HFF-Myc (cell line): ENCODE results near the gene RSBN1L.

ENCODE experiments used
- DNase-seq: peaks from one replicate; pipeline ENCODE4 v3.0.0-alpha.2; 2011; ENCODE audit warnings: low read depth; ENCODE audit errors: extremely low read depth
- H3K4me3 ChIP-seq: replicated peaks from 2 replicates; pipeline ENCODE4 v1.5.1; 2011; ENCODE audit warnings: low read depth, mild to moderate bottlenecking, control low read depth, low read length
- TF ChIP-seq, protein P1 (sequence below): IDR thresholded peaks from 2 replicates; pipeline ENCODE4 v1.5.1; 2012; ENCODE audit warnings: mild to moderate bottlenecking, low read depth, low read length, control low read depth; ENCODE audit errors: missing control alignments

RSBN1L gene

DNA sequence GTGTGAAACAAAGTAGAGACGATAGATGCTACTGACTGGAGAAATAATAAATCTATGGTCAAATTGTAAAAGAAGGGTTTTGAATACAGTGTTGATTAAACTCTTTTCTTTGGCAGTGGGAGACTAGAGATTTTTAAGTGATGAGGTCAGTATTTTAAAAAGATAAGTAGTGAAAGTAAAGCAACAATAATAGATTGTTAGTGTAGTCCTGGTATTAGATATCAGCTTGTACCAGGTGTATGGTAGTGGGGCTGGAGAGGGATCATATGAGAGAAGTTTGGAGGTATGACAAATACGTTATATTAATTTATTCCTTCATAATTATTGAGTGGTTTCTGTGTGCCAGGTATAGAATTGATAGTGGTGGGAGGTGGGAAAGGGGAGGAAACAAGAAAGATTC lies 127.5 kb downstream of the RSBN1L start:
- DNase-seq: no peak
- H3K4me3 ChIP-seq: no peak overlapping the region
- TF ChIP-seq, protein P1, sequence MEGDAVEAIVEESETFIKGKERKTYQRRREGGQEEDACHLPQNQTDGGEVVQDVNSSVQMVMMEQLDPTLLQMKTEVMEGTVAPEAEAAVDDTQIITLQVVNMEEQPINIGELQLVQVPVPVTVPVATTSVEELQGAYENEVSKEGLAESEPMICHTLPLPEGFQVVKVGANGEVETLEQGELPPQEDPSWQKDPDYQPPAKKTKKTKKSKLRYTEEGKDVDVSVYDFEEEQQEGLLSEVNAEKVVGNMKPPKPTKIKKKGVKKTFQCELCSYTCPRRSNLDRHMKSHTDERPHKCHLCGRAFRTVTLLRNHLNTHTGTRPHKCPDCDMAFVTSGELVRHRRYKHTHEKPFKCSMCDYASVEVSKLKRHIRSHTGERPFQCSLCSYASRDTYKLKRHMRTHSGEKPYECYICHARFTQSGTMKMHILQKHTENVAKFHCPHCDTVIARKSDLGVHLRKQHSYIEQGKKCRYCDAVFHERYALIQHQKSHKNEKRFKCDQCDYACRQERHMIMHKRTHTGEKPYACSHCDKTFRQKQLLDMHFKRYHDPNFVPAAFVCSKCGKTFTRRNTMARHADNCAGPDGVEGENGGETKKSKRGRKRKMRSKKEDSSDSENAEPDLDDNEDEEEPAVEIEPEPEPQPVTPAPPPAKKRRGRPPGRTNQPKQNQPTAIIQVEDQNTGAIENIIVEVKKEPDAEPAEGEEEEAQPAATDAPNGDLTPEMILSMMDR: no peak

DNA sequence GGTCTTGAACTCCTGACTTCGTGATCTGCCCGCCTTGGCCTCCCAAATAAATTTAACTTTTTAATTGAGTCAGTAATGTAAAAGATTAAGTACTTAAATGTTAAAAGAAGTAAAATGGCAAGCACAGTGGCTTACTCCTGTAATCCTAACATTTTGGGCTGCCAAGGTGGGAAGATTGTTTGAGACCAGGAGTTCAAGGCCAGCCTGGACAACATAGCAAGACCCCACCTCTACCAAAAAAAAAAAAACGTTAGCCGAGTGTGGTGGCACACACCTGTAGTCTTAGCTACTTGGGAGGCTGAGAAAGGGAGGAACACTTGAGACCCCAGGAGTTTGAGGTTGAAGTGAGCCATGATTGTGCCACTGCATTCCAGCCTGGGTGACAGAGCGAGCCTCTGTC lies 128.4 kb downstream of the RSBN1L start:
- TF ChIP-seq, protein P1: no peak
- DNase-seq: no peak
- H3K4me3 ChIP-seq: no peak overlapping the region

DNA sequence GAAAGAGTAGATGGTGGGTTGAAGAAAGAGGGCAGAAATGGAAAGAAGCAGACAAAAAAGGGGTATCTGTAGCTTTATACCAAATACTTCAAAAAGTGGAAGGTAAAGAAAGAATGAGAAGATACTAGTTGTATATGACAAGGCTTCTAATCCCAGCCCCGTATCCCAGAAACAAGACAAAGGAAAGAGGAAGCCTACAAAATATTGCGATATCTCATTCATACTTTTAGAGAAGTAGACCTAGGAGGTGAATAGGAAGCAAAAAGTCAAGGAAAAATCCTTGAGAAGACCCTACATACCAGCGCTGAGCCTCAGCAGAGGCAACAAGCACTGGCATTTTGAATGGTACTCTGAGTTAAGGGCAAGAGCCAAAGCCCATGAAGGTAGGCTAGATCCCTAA lies 128.9 kb downstream of the RSBN1L start:
- no peak overlapping the region for H3K4me3 ChIP-seq
- TF ChIP-seq, protein P1: no peak

DNA sequence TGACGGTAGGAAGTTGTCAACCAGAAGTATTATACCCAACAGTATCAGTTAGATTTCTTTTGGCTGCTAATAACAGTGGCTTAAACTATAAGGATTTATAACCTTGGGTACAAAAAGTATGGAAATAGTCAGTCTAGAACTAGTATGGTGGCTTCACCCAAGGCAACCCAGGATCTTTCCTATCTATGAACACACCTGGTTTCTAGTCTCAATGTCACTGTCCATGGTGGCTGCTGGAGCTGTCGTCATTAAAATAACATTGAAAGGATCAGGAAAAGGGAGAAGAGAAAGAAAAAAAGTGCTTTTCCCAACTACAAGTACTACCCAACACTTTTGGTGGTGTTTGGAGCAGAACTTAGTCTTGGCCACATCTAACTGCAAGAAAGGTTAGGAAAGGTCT lies 130.0 kb downstream of the RSBN1L start:
- DNase-seq: no peak
- no peak overlapping the region for H3K4me3 ChIP-seq
- TF ChIP-seq, protein P1: no peak

More for the DNA sequence above, 128.9 kb downstream of the RSBN1L start:
- DNase-seq: no peak

DNA sequence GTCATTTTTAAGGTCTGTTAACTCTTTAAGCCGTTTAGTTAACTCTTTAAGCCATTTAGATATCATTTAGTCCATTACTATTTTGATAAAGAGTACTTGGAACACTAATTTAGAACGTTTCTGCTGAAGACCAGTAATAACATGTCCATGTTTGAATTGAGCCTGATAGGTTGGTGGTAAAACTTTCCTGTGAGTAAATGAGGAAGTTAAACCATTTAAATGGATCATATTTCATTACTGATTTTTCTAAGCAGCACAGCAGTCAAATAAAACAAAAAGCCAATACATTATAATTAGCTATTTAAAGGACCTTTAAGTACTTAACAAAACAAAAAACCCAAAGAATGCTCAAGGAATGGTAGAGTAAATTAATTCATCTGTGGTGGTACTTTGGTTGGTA lies 131.7 kb downstream of the RSBN1L start:
- TF ChIP-seq, protein P1: no peak
- no peak for DNase-seq
- H3K4me3 ChIP-seq: no peak overlapping the region

DNA sequence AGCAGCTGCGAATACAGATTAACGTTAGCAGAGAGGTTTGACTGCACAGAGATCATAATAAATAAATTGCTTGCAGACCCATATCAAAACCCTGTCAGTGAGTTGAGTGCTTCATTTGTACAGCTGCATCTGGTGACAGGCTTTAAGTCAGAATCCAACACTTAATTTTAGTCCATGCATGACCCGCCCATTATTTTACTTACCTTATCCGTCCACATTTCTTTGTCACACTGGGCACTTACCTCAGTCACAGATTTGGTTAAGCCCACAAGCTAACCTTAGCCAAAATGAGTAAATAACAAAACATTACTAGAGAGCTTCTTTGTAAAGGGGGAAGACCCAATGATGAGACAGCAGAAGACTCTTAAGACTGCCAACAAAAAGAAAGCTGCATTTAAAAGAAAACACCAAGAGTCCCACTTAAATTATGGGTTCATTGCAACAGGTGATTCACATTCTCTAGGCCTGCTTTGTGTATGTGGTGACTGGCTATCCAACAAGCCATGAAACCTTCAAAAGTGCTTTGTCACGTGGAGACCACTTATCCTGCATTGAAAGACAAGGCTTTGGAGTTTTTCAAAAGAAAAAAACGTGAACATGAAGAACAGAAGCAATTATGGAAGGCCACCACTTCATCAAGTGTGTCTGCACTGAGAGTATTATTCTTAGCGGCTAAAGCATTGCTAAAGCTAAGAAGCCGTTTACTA lies 134.5 kb downstream of the RSBN1L start:
- TF ChIP-seq, protein P1: no peak
- no peak overlapping the region for H3K4me3 ChIP-seq
- no peak for DNase-seq

DNA sequence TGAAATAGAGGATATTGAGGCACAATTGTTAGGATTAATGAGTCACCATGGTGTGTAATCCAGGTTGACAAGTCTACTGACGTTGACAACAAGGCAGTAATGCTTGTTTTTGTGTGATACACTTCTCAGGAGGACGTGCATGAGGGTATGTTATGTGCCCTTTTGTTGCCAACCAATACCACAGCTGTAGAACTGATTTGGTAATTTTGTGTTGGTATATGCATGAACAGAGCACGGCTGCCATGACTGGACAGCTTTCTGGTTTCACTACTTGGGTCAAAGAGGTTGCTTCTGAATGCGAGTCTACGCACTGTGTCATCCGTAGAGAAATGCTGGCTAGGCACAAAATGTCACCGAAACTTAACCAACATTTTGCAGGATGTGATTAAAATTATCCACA lies 135.2 kb downstream of the RSBN1L start:
- TF ChIP-seq, protein P1: no peak
- no peak for DNase-seq
- no peak overlapping the region for H3K4me3 ChIP-seq
